ENCODE results near the gene TNMD. TPM values are rescaled to one million over a fixed set of nuclear protein-coding genes. Genes with fewer than 3 reads are reported as not detected.

TNMD gene
- total RNA-seq, 1 experiment from 2014 or later = not detected

- Histone ChIP-seq H3K27me3 (ENCODE audit: insufficient read depth, low read length) (no peaks in the 10 kb centered on the region), H3K9ac (ENCODE audit: low read length) (peak overlapping the region; percentile 77), H3K4me3 (replicated peaks in 1 of 2; ENCODE audit: low read depth in 1 of 2, low read length in 2 of 2) (peak overlapping the region; percentile 61 to 66), H3K4me2 (ENCODE audit: low read length) (peak overlapping the region; percentile 75), H3K27ac (ENCODE audit: low read depth, low read length) (peak overlapping the region; percentile 52; the same call in 1 of the 2 replicates), H3K9me3 (ENCODE audit: control insufficient read depth in 1 of 2, insufficient read depth in 1 of 2, low read depth in 1 of 2, low read length in 2 of 2) (no peaks in the 10 kb centered on the region), H4K20me1 (ENCODE audit: insufficient read depth) (no peaks in the 10 kb centered on the region), H2AFZ (ENCODE audit: low read depth, low read length, poor library complexity, severe bottlenecking) (no peak overlapping the region), H3K4me1 (ENCODE audit: control insufficient read depth in 1 of 2, insufficient read depth in 2 of 2, low read length in 2 of 2) (peaks cover 0 to 8% of the 10 kb centered on the region in 2 experiments; a peak in 1 of 4 replicates), H3K9me2 (ENCODE audit: insufficient read depth) (no peaks in the 10 kb centered on the region), H3K79me2 (ENCODE audit: insufficient read depth, low read length) (no peaks in the 10 kb centered on the region), H3K36me3 (ENCODE audit: control insufficient read depth in 1 of 2, insufficient read depth in 2 of 2, low read length in 2 of 2) (no peaks in the 10 kb centered on the region; a peak in 2 of 4 replicates)
- CTCF ChIA-PET = interaction anchor here (1.8 kb wide), 1 partner anchor 9 kb away, joined by 11 read pairs; no protein-coding TSS in a partner anchor
- DNase-seq (ENCODE audit: low read depth, low spot score) = no peak
- BruUV-seq (replicated peaks) = no TSS peak
- intact Hi-C loops (cut with micrococcal nuclease) = no loop called here
- RAD21 ChIA-PET (ENCODE audit: low non-redundant PET in 1 of 2, low total read pairs in 2 of 2, uncharacterized antibody in 2 of 2, unreplicated experiment in 2 of 2) = interaction anchor here in 1 of 2 experiments (0.6 kb wide), 1 partner anchor 34 kb away, joined by 3 read pairs; no protein-coding TSS in a partner anchor
- POLR2A ChIA-PET = no interaction called here
- peak; percentile 30 for ATAC-seq
- TF ChIP-seq CBX3 (IDR thresholded peaks at IDR 0.05; ENCODE audit: low read depth) (no peak), MAX (IDR thresholded peaks at IDR 0.05) (no peak), SIN3A (IDR thresholded peaks at IDR 0.05; ENCODE audit: low read depth) (no peak)
Observed at GRCh38 chrX:100635989-100636320, 51.2 kb downstream of the TNMD start.

GRCh38 chrX:100636321-100636991 lies 51.7 kb downstream of the TNMD start, which contains the start of gene TSPAN6:
Gene TSPAN6, minus strand, starts transcription at chrX:100636806. Its CDS starts 112 bp downstream, at chrX:100636694.
- Histone ChIP-seq H3K4me1 (ENCODE audit: control insufficient read depth in 1 of 2, insufficient read depth in 2 of 2, low read length in 2 of 2) (peaks cover 0 to 9% of the 10 kb centered on the region in 2 experiments; a peak in 1 of 4 replicates), H3K27ac (ENCODE audit: low read depth, low read length) (peak within 1 kb of the TSS; percentile 52; the same call in 1 of the 2 replicates), H3K4me3 (replicated peaks in 1 of 2; ENCODE audit: low read depth in 1 of 2, low read length in 2 of 2) (peak within 1 kb of the TSS; percentile 61 to 66), H3K4me2 (ENCODE audit: low read length) (peak within 1 kb of the TSS; percentile 75), H3K9ac (ENCODE audit: low read length) (peak within 1 kb of the TSS; percentile 77), H4K20me1 (ENCODE audit: insufficient read depth) (no peaks in the 10 kb centered on the region), H2AFZ (ENCODE audit: low read depth, low read length, poor library complexity, severe bottlenecking) (peak within 1 kb of the TSS; percentile 88), H3K79me2 (ENCODE audit: insufficient read depth, low read length) (no peaks in the 10 kb centered on the region), H3K27me3 (ENCODE audit: insufficient read depth, low read length) (no peaks in the 10 kb centered on the region), H3K36me3 (ENCODE audit: control insufficient read depth in 1 of 2, insufficient read depth in 2 of 2, low read length in 2 of 2) (no peaks in the 10 kb centered on the region; a peak in 2 of 4 replicates), H3K9me3 (ENCODE audit: control insufficient read depth in 1 of 2, insufficient read depth in 1 of 2, low read depth in 1 of 2, low read length in 2 of 2) (no peaks in the 10 kb centered on the region), H3K9me2 (ENCODE audit: insufficient read depth) (no peaks in the 10 kb centered on the region)
- POLR2A ChIA-PET = interaction anchor here (1.0 to 1.2 kb wide), 2 partner anchors 11 to 21 kb away, joined by 3 to 5 read pairs; no protein-coding TSS in a partner anchor
- peak; percentile 99 for ATAC-seq
- RAD21 ChIA-PET (ENCODE audit: low non-redundant PET in 1 of 2, low total read pairs in 2 of 2, uncharacterized antibody in 2 of 2, unreplicated experiment in 2 of 2) = no interaction called here
- CTCF ChIA-PET = interaction anchor here (0.6 to 1.8 kb wide), 9 partner anchors 10 to 806 kb away, joined by 3 to 11 read pairs (median 4); no protein-coding TSS in a partner anchor
- intact Hi-C loops (cut with micrococcal nuclease) = no loop called here
- BruUV-seq (replicated peaks) = TSS peak; percentile 70
- peak; percentile 81 for DNase-seq (ENCODE audit: low read depth, low spot score)
- TF ChIP-seq CEBPB (IDR thresholded peaks at IDR 0.05; ENCODE audit: low read depth) = no peak
- no peak for TF ChIP-seq ZBTB33 (IDR thresholded peaks at IDR 0.05; ENCODE audit: extremely low read depth, insufficient replicate concordance, low read length)
- TF ChIP-seq TCF7L2 (IDR thresholded peaks at IDR 0.05; ENCODE audit: borderline replicate concordance, extremely low read depth, insufficient read depth, insufficient read length) = no peak
- no peak for TF ChIP-seq EZH2phosphoT487 (IDR thresholded peaks at IDR 0.05; ENCODE audit: borderline replicate concordance)
- 0 out of 2 replicates have a peak, but pooled peaks have one; percentile 52 for TF ChIP-seq CBX3 (IDR thresholded peaks at IDR 0.05; ENCODE audit: low read depth)
- TF ChIP-seq RAD21 (IDR thresholded peaks at IDR 0.05; ENCODE audit: low read depth) = peak; percentile 46
- TF ChIP-seq POLR2A (IDR thresholded peaks at IDR 0.05; ENCODE audit: borderline replicate concordance, extremely low read depth, insufficient read depth, insufficient read length) = no peak
- no peak for TF ChIP-seq EZH2 (IDR thresholded peaks at IDR 0.05)
- TF ChIP-seq YY1 (IDR thresholded peaks at IDR 0.05; ENCODE audit: extremely low read depth, insufficient replicate concordance, low read depth, low read length) = no peak
- no peak for TF ChIP-seq SP1 (IDR thresholded peaks at IDR 0.05; ENCODE audit: low read depth)
- no peak for TF ChIP-seq JUND (IDR thresholded peaks at IDR 0.05)
- TF ChIP-seq SIN3A (IDR thresholded peaks at IDR 0.05; ENCODE audit: low read depth) = no peak
- TF ChIP-seq SRF (IDR thresholded peaks at IDR 0.05; ENCODE audit: low read depth) = no peak
- no peak for TF ChIP-seq EGR1 (IDR thresholded peaks at IDR 0.05; ENCODE audit: low read depth)
- peak; percentile 45 to 58 (median 49); a peak in 5 of 6 replicates for TF ChIP-seq CTCF (IDR thresholded peaks at IDR 0.05 in 2 of 3, conservative IDR thresholded peaks at IDR 0.05 in 1 of 3; ENCODE audit: borderline replicate concordance in 1 of 3, insufficient read depth in 1 of 3, low read depth in 2 of 3, low read length in 2 of 3)
